Liver (tissue), 9 donors: ENCODE results near the gene CD300LG. TPM values are rescaled to one million over a fixed set of nuclear protein-coding genes. Genes with fewer than 3 reads are reported as not detected.

Experiments used
- DNase-seq: peaks from one replicate; pipeline ENCODE4 v3.0.0-alpha.2; 2017; ENCODE audit warnings: low spot score
- H3K27ac ChIP-seq, 2 donors: one replicate each; pipeline ENCODE4 v1.7.0; 2013; ENCODE audit warnings: inconsistent platforms in 2 of 2, low read length in 2 of 2, control low read depth in 1 of 2, low read depth in 1 of 2, mild to moderate bottlenecking in 1 of 2
- H3K27me3 ChIP-seq, 4 donors: one replicate each; pipeline versions ENCODE4 v1.6.1 to v1.7.0; 2013; ENCODE audit warnings: low read length in 3 of 4, inconsistent platforms in 1 of 4, mild to moderate bottlenecking in 1 of 4, moderate library complexity in 1 of 4; ENCODE audit not compliant: control insufficient read depth in 4 of 4, insufficient read depth in 4 of 4
- H3K36me3 ChIP-seq, 4 donors: one replicate each; pipeline versions ENCODE4 v1.6.1 to v1.7.0; 2013; ENCODE audit warnings: low read length in 3 of 4, mild to moderate bottlenecking in 3 of 4, low read depth in 1 of 4, moderate library complexity in 1 of 4; ENCODE audit not compliant: control insufficient read depth in 4 of 4, insufficient read depth in 3 of 4
- H3K4me1 ChIP-seq, 4 donors: one replicate each; pipeline versions ENCODE4 v1.6.1 to v1.7.0; 2013; ENCODE audit warnings: low read length in 3 of 4, mild to moderate bottlenecking in 3 of 4, moderate library complexity in 1 of 4; ENCODE audit not compliant: control insufficient read depth in 4 of 4, insufficient read depth in 4 of 4
- H3K4me3 ChIP-seq, 3 donors: one replicate each; pipeline versions ENCODE4 v1.6.1 to v1.7.0; 2013; ENCODE audit warnings: low read length in 3 of 3, control low read depth in 1 of 3, low read depth in 1 of 3, mild to moderate bottlenecking in 1 of 3
- H3K9ac ChIP-seq, 2 donors: one replicate each; pipeline ENCODE4 v1.7.0; 2013; ENCODE audit warnings: low read length in 2 of 2, mild to moderate bottlenecking in 2 of 2, moderate library complexity in 2 of 2, control low read depth in 1 of 2, low read depth in 1 of 2
- H3K9me3 ChIP-seq, 4 donors: one replicate each; pipeline versions ENCODE4 v1.6.1 to v1.7.0; 2013; ENCODE audit warnings: low read length in 3 of 4; ENCODE audit not compliant: control insufficient read depth in 4 of 4
- EGR1 ChIP-seq, 2 donors: IDR thresholded peaks; 2 replicates each; pipeline ENCODE4 v1.6.1; 2016 to 2018; ENCODE audit warnings: antibody characterized with exemption in 2 of 2, low read depth in 2 of 2
- FOXA2 ChIP-seq: IDR thresholded peaks from 2 replicates; pipeline ENCODE4 v1.6.1; 2016; ENCODE audit warnings: antibody characterized with exemption
- GABPA ChIP-seq, 2 donors: IDR thresholded peaks in 1 of 2; conservative IDR thresholded peaks in 1 of 2; 2 replicates each; pipeline ENCODE4 v1.6.1; 2016; ENCODE audit warnings: antibody characterized with exemption in 2 of 2, mild to moderate bottlenecking in 1 of 2, moderate library complexity in 1 of 2
- JUND ChIP-seq, 2 donors: IDR thresholded peaks; 2 replicates each; pipeline ENCODE4 v1.6.1; 2016; ENCODE audit warnings: antibody characterized with exemption in 2 of 2
- NR2F2 ChIP-seq: IDR thresholded peaks from 2 replicates; pipeline ENCODE4 v1.6.1; 2016; ENCODE audit warnings: antibody characterized with exemption
- REST ChIP-seq: IDR thresholded peaks from 2 replicates; pipeline ENCODE4 v1.6.1; 2016; ENCODE audit warnings: antibody characterized with exemption, mild to moderate bottlenecking
- RXRA ChIP-seq, 2 donors: IDR thresholded peaks; 2 replicates each; pipeline ENCODE4 v1.6.1; 2017 to 2018; ENCODE audit warnings: antibody characterized with exemption in 2 of 2, mild to moderate bottlenecking in 1 of 2
- SP1 ChIP-seq: IDR thresholded peaks from 2 replicates; pipeline ENCODE4 v1.6.1; 2018; ENCODE audit warnings: antibody characterized with exemption, mild to moderate bottlenecking
- YY1 ChIP-seq: IDR thresholded peaks from 2 replicates; pipeline ENCODE4 v1.6.1; 2016; ENCODE audit warnings: antibody characterized with exemption, mild to moderate bottlenecking
- ZBTB33 ChIP-seq: IDR thresholded peaks from 2 replicates; pipeline ENCODE4 v1.6.1; 2016; ENCODE audit warnings: antibody characterized with exemption
- WGBS: extraction: QIAGEN DNeasy Blood & Tissue Kit; methylation state at CpG from one replicate; pipeline ENCODE4 v1.1.7; 2013; 5-methylcytosine and 5-hydroxymethylcytosine counted together
- polyA plus RNA-seq, 2 donors: library from polyadenylated mRNA; stranded (reverse) in 1 of 2; unstranded in 1 of 2; fragments of 200-250 nt in 1 of 2; fragments of >200 nt in 1 of 2; fragmentation: Nextera tagmentation in 1 of 2; extraction: Ambion mirVana in 1 of 2; gene quantifications; one replicate each; pipeline versions ENCODE4 v1.2.1 to v1.2.3, GENCODE V29; 2013 to 2015
- total RNA-seq, 2 donors: library from RNA; depleted of rRNA; stranded (reverse); fragments of >200 nt; gene quantifications; one replicate each; pipeline ENCODE4 v1.2.3, GENCODE V29; 2014
- TF ChIP-seq, protein P1 (sequence below): fragments of 150-350 bp; IDR thresholded peaks from 2 replicates; pipeline ENCODE4 v1.5.1; 2017; ENCODE audit warnings: improper control_type of control experiment, low read depth, low read length; ENCODE audit not compliant: missing input control
- TF ChIP-seq, protein P2 (sequence below): IDR thresholded peaks from 2 replicates; pipeline ENCODE4 v1.6.1; 2016; ENCODE audit warnings: antibody characterized with exemption
- donor health status: healthy.
- donor health status: healthy.
- donor health status: healthy.
- donor health status: healthy.
- donor health status: healthy.

CD300LG gene
- total and polyA plus RNA-seq, 4 donors = 0.14 to 0.58 (median 0.20) TPM

- H3K27ac ChIP-seq = no peak overlapping the region
- no peaks in the 10 kb centered on the region for H3K9me3 ChIP-seq
- no peak overlapping the region for H3K9ac ChIP-seq
- no peaks in the 10 kb centered on the region for H3K27me3 ChIP-seq
- H3K4me3 ChIP-seq = no peak overlapping the region
- H3K4me1 ChIP-seq = peaks cover 0 to 14% (median 10%) of the 10 kb centered on the region in 4 donors
- 91% methylated on average over 8 of the region's 8 CpGs for WGBS
- TF ChIP-seq, protein P1, sequence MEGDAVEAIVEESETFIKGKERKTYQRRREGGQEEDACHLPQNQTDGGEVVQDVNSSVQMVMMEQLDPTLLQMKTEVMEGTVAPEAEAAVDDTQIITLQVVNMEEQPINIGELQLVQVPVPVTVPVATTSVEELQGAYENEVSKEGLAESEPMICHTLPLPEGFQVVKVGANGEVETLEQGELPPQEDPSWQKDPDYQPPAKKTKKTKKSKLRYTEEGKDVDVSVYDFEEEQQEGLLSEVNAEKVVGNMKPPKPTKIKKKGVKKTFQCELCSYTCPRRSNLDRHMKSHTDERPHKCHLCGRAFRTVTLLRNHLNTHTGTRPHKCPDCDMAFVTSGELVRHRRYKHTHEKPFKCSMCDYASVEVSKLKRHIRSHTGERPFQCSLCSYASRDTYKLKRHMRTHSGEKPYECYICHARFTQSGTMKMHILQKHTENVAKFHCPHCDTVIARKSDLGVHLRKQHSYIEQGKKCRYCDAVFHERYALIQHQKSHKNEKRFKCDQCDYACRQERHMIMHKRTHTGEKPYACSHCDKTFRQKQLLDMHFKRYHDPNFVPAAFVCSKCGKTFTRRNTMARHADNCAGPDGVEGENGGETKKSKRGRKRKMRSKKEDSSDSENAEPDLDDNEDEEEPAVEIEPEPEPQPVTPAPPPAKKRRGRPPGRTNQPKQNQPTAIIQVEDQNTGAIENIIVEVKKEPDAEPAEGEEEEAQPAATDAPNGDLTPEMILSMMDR = no peak
- TF ChIP-seq GABPA (IDR thresholded peaks at IDR 0.05 in 1 of 2, conservative IDR thresholded peaks at IDR 0.05 in 1 of 2) (no peak), NR2F2 (no peak)
- TF ChIP-seq, protein P2, sequence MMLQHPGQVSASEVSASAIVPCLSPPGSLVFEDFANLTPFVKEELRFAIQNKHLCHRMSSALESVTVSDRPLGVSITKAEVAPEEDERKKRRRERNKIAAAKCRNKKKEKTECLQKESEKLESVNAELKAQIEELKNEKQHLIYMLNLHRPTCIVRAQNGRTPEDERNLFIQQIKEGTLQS = no peak
- no peaks in the 10 kb centered on the region for H3K36me3 ChIP-seq
- no peak for DNase-seq
Measured at GRCh38 chr17:43831633-43832032, 15.3 kb upstream of the CD300LG start.

DNA sequence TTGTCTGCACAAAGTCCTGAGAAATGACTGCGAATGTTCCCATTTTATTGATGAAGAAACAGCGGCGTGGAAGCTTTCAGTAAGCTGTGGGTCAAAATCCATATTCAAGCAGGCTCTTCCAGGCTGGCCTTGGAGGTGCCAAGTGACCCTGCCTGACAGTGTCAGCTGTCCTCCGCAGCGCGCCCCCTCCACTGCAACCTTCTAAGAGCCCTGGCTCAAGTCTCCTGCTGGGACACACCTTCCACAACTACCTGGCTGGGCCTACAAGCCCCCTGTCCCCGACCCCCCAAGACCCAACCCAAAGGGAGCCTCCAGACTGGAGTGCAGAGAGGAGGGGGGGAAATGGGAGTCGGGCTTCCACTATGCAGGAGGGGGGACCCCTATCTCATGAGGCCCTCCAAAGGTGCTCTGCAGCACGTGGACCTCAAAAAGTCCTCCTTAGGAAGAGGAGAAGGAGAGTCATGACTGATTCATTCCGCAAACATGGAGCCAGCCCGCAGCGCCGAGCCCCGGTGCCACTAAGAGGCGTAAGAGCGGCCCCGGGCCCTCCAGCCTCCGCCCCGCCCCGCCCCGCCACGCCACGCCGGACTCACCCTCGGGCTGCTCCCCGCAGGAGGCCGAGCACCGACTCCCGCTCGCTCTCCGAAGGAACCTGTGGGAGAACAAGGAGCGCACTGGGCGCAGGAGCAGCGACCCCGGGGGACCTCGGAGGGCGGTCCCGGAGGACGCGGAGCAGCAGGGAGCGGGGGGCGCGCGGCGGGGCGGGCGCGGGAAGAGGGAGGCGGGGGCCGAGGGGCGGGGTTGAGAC is 14.6 kb upstream of the CD300LG start:
- H3K9me3 ChIP-seq = no peaks in the 10 kb centered on the region
- peak overlapping the region in 1 of 3 donors; percentile 70 for H3K4me3 ChIP-seq
- WGBS = 11% methylated on average over 51 of the region's 51 CpGs
- TF ChIP-seq JUND (IDR thresholded peaks at IDR 0.05) (no peak), SP1 (no peak), YY1 (no peak), FOXA2 (no peak), EGR1 (IDR thresholded peaks at IDR 0.05; ENCODE audit: low read depth in 2 of 2) (no peak), RXRA (IDR thresholded peaks at IDR 0.05) (no peak)
- no peak for DNase-seq
- no peaks in the 10 kb centered on the region for H3K36me3 ChIP-seq
- peaks cover 0 to 14% (median 10%) of the 10 kb centered on the region in 4 donors for H3K4me1 ChIP-seq
- H3K27me3 ChIP-seq = no peaks in the 10 kb centered on the region
- no peak overlapping the region for H3K27ac ChIP-seq
- no peak overlapping the region for H3K9ac ChIP-seq

GRCh38 chr17:43832976-43833829 is 13.8 kb upstream of the CD300LG start, which contains the start of gene MPP3:
MPP3 (minus strand) TSS chr17:43833146; CDS start chr17:43831906, 1,240 bp downstream.
- peak within 1 kb of the TSS in 2 of 3 donors; percentile 43 to 70 for H3K4me3 ChIP-seq
- H3K27me3 ChIP-seq = no peaks in the 10 kb centered on the region
- H3K4me1 ChIP-seq = peaks cover 0 to 14% (median 10%) of the 10 kb centered on the region in 4 donors
- no peaks in the 10 kb centered on the region for H3K9me3 ChIP-seq
- H3K9ac ChIP-seq = no peak within 1 kb of the TSS
- H3K27ac ChIP-seq = no peak within 1 kb of the TSS
- DNase-seq = peak; percentile 46
- WGBS = 4% methylated on average over 87 of the region's 87 CpGs
- TF ChIP-seq ZBTB33 (no peak), REST (no peak), GABPA (IDR thresholded peaks at IDR 0.05 in 1 of 2, conservative IDR thresholded peaks at IDR 0.05 in 1 of 2) (no peak), JUND (IDR thresholded peaks at IDR 0.05) (no peak), FOXA2 (no peak)
- H3K36me3 ChIP-seq = no peaks in the 10 kb centered on the region
